CD8-positive, alpha-beta memory T cell (primary cell): Measurements from ENCODE around the gene ZNF189. TPM values are rescaled to one million over a fixed set of nuclear protein-coding genes. Genes with fewer than 3 reads are reported as not detected.
A peak's percentile ranks its signal among the peaks of the same experiment; 100 is the strongest.

Experiments
- CTCF ChIA-PET: fragments of 350-600 bp; sonication (Branson Sonifier 250); formaldehyde crosslinking; loops from one replicate; lab custom pipeline; 2021; ENCODE audit warnings: antibody characterized with exemption; lab: Charles Lee
- POLR2A ChIA-PET: fragments of 350-600 bp; sonication (Branson Sonifier 250); formaldehyde crosslinking; loops from one replicate; lab custom pipeline; 2021; ENCODE audit warnings: antibody characterized with exemption; lab: Charles Lee
- DNase-seq, 5 donors: peaks; one replicate each; pipeline versions ENCODE4 v3.0.0 to v3.0.0-alpha.2; 2020 to 2022; ENCODE audit warnings: mixed read lengths in 1 of 5
- H3K27ac ChIP-seq: one replicate; pipeline ENCODE4 v1.7.0; 2013; ENCODE audit warnings: low read depth, mild to moderate bottlenecking, low read length, moderate library complexity
- H3K27me3 ChIP-seq: 2 replicates; pipeline ENCODE4 v1.7.0; 2013; ENCODE audit warnings: low read length, mild to moderate bottlenecking; ENCODE audit not compliant: insufficient read depth, poor library complexity, severe bottlenecking
- H3K36me3 ChIP-seq: 2 replicates; pipeline ENCODE4 v1.7.0; 2013; ENCODE audit warnings: mild to moderate bottlenecking, low read length, moderate library complexity; ENCODE audit not compliant: insufficient read depth
- H3K4me1 ChIP-seq: 2 replicates; pipeline ENCODE4 v1.7.0; 2013; ENCODE audit warnings: mild to moderate bottlenecking, low read length, moderate library complexity; ENCODE audit not compliant: insufficient read depth
- H3K4me3 ChIP-seq: 2 replicates; pipeline ENCODE4 v1.7.0; 2013; ENCODE audit warnings: mild to moderate bottlenecking, low read length
- H3K9me3 ChIP-seq: 2 replicates; pipeline ENCODE4 v1.7.0; 2013; ENCODE audit warnings: mild to moderate bottlenecking, low read length
- H3K27ac Mint-ChIP-seq, 8 donors: one replicate each; pipeline ENCODE4 v1.8.0; 2020 to 2021; ENCODE audit warnings: mixed read lengths in 8 of 8, mild to moderate bottlenecking in 6 of 8, inconsistent platforms in 3 of 8, moderate library complexity in 3 of 8
- H3K27me3 Mint-ChIP-seq, 2 donors: one replicate each; pipeline ENCODE4 v1.8.0; 2020 to 2021; ENCODE audit warnings: mixed read lengths in 2 of 2, mild to moderate bottlenecking in 1 of 2, moderate library complexity in 1 of 2
- H3K36me3 Mint-ChIP-seq, 3 donors: one replicate each; pipeline ENCODE4 v1.8.0; 2020 to 2021; ENCODE audit warnings: mixed read lengths in 3 of 3, inconsistent platforms in 1 of 3, mild to moderate bottlenecking in 1 of 3
- H3K4me1 Mint-ChIP-seq, 3 donors: one replicate each; pipeline ENCODE4 v1.8.0; 2020 to 2021; ENCODE audit warnings: mixed read lengths in 3 of 3, inconsistent platforms in 1 of 3, mild to moderate bottlenecking in 1 of 3
- H3K4me3 Mint-ChIP-seq, 7 donors: one replicate each; pipeline ENCODE4 v1.8.0; 2020 to 2021; ENCODE audit warnings: mixed read lengths in 7 of 7, mild to moderate bottlenecking in 6 of 7, moderate library complexity in 4 of 7, inconsistent platforms in 2 of 7
- H3K9me3 Mint-ChIP-seq, 5 donors: one replicate each; pipeline ENCODE4 v1.8.0; 2020 to 2022; ENCODE audit warnings: mixed read lengths in 5 of 5, mild to moderate bottlenecking in 3 of 5, moderate library complexity in 2 of 5, inconsistent platforms in 1 of 5
- polyA plus RNA-seq: library from polyadenylated mRNA; unstranded; fragments of 300-500 nt; fragmentation: Illumina TruSeq; gene quantifications from one replicate; pipeline ENCODE4 v1.2.3, GENCODE V29; 2021
- total RNA-seq, 2 experiments: library from RNA; stranded (reverse); gene quantifications; one replicate each; pipeline ENCODE4 v1.2.3, GENCODE V29; 2021

The ZNF189 gene
- total and polyA plus RNA-seq, 3 experiments from 2014 or later: 2.9 to 9.9 (median 9.7) TPM

DNA sequence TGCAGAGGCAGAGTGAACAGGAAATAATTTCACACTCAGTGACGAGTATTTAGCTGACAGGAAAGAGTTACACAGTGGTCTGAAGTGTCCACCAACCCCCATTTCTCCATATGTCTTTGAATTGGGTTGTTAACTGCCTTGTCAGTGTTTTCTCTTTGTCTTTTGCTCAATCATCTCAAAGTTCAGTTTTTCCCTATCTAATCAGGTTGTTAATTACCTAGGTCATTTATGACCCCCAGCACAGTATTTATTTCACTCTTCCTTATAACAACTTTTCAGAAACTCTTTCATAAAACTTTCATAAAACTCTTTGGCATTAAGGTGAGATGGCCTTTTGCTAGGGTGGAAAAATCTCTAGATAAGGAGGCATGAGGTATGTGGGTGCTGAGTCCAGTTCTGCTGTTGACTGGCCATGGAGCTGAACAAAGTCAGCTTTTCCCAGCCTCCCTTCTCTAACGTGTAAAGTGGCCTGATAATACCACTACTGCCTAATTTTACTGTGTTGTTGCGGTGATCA, 42.1 kb downstream of the ZNF189 start:
- no peak overlapping the region for H3K27ac Mint-ChIP-seq
- Histone ChIP-seq H3K36me3 (no peaks in the 10 kb centered on the region), H3K27me3 (no peaks in the 10 kb centered on the region), H3K4me3 (no peak overlapping the region), H3K9me3 (no peaks in the 10 kb centered on the region), H3K4me1 (no peaks in the 10 kb centered on the region), H3K27ac (no peak overlapping the region)
- H3K4me1 Mint-ChIP-seq: no peaks in the 10 kb centered on the region
- H3K9me3 Mint-ChIP-seq: no peaks in the 10 kb centered on the region
- ChIA-PET POLR2A (no interaction called here), CTCF (no interaction called here)
- H3K4me3 Mint-ChIP-seq: no peak overlapping the region
- no peak for DNase-seq
- H3K27me3 Mint-ChIP-seq: peaks cover 25 to 79% of the 10 kb centered on the region in 2 donors
- no peaks in the 10 kb centered on the region for H3K36me3 Mint-ChIP-seq

DNA sequence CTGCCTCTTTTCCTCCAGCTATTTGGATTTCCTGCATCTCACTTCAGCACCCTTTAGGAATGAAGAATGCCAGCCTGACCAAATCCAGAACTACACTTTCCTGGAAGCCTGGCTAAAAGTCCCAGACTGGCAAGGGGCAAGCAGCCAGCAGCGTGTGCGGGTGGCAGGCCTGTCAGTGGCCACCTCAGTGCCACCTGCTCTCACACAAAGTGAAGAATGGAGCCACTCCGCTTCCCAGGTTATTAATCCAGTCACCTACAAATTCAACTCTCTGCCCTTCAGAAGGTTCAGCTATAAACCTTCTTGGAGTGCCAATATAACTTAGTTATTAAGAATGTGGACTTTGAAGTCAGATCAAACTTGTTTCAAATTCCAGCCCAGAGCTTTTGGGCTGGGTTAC, 43.7 kb downstream of the ZNF189 start:
- POLR2A ChIA-PET: no interaction called here

DNA sequence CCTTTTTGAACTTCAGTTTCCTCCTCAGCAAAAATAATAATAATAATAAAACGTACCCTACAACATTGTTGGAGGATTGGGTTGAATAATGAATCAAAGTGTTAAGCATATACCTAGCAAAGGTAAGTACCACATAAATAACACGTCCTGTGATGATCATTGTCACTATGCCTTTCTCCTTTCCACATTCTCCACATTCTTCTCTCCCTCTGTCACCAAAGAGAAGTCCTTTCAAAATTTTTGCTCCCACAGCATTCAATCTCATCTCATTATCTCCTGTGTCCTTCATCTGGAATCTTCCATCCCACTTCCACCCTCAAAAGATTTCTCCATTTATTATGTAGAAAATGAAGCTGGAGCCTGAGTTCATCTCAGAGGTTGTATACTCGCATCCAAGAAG, 44.1 kb downstream of the ZNF189 start:
- Histone ChIP-seq H3K4me1 (no peaks in the 10 kb centered on the region), H3K27ac (no peak overlapping the region), H3K36me3 (no peaks in the 10 kb centered on the region), H3K27me3 (peaks cover 5% of the 10 kb centered on the region), H3K4me3 (no peak overlapping the region), H3K9me3 (no peaks in the 10 kb centered on the region)
- ChIA-PET POLR2A (no interaction called here), CTCF (no interaction called here)
- Mint-ChIP-seq H3K36me3 (no peaks in the 10 kb centered on the region), H3K4me1 (no peaks in the 10 kb centered on the region), H3K27me3 (peaks cover 32 to 78% of the 10 kb centered on the region in 2 donors), H3K9me3 (no peaks in the 10 kb centered on the region), H3K4me3 (no peak overlapping the region), H3K27ac (no peak overlapping the region)
- DNase-seq: no peak

More for the DNA sequence above, 43.7 kb downstream of the ZNF189 start:
- H3K27ac ChIP-seq: no peak overlapping the region
- no peaks in the 10 kb centered on the region for H3K4me1 Mint-ChIP-seq
- CTCF ChIA-PET: no interaction called here
- no peak overlapping the region for H3K27ac Mint-ChIP-seq
- H3K36me3 Mint-ChIP-seq: no peaks in the 10 kb centered on the region
- no peaks in the 10 kb centered on the region for H3K36me3 ChIP-seq
- H3K27me3 Mint-ChIP-seq: peaks cover 32 to 81% of the 10 kb centered on the region in 2 donors
- no peaks in the 10 kb centered on the region for H3K4me1 ChIP-seq
- H3K4me3 Mint-ChIP-seq: no peak overlapping the region
- no peak overlapping the region for H3K4me3 ChIP-seq
- no peak for DNase-seq
- H3K9me3 ChIP-seq: no peaks in the 10 kb centered on the region
- no peaks in the 10 kb centered on the region for H3K9me3 Mint-ChIP-seq
- peaks cover 5% of the 10 kb centered on the region for H3K27me3 ChIP-seq

DNA sequence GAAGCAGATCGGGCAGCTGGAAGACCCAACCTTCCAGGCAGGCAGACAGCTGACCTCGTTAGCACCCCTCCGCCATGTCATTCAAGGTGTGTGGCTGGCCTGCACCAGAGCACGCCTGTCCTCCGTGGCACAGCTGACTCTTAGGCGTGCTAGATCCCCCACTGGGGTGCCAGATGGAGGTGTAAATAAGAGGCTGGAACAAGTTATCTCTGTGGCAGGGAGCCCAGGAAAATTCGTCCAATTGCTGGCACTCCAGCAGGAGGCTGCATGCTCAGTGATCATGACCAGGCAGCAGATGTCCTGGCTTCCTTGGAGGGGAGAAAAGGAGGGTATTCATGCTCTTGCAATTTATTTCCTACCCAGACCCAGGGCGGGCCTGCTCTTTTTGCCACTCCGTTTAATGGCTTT, 44.7 kb downstream of the ZNF189 start:
- ChIA-PET CTCF (no interaction called here), POLR2A (no interaction called here)
- Mint-ChIP-seq H3K4me1 (peaks cover 0 to under 1% (median under 1%) of the 10 kb centered on the region in 3 donors), H3K4me3 (no peak overlapping the region), H3K27me3 (peaks cover 35 to 78% of the 10 kb centered on the region in 2 donors), H3K9me3 (no peaks in the 10 kb centered on the region), H3K36me3 (no peaks in the 10 kb centered on the region), H3K27ac (no peak overlapping the region)
- DNase-seq: no peak
- no peaks in the 10 kb centered on the region for H3K9me3 ChIP-seq
- H3K4me1 ChIP-seq: no peaks in the 10 kb centered on the region
- H3K27me3 ChIP-seq: peaks cover 5% of the 10 kb centered on the region
- no peak overlapping the region for H3K27ac ChIP-seq
- no peak overlapping the region for H3K4me3 ChIP-seq
- H3K36me3 ChIP-seq: no peaks in the 10 kb centered on the region

DNA sequence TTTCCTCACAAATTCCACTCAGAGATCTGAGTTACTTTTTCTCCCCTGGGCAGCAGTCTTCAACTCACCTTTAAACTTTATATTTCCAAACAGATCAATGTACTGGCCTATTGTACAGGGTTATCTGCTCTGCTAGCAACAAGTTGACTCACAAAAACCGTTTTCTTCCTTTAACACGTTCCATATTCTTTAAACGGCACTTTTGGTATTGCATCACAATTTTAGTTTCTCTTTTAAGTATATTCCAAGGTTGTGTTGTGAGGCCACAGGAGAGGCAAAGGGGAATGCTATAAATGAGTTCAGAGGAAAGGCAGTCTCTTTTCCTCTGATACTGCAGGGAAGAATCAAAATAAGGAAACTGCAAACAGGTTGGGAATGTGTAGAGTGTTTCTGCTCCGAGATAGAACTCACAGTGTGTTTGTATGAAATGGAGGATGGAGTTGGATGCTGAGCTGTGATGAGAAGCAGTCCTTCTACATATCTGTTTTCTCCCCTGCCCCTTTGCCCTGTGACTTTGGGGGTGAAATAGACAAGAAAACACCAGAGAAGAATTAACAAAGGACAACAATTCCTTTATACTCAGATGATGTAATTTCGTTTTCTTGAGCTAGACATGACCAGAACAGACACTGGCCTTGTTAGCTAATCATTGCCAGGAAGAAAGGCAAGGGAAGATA, 46.8 kb downstream of the ZNF189 start:
- Mint-ChIP-seq H3K27me3 (peaks cover 42 to 73% of the 10 kb centered on the region in 2 donors), H3K27ac (no peak overlapping the region), H3K9me3 (no peaks in the 10 kb centered on the region), H3K4me3 (no peak overlapping the region), H3K36me3 (no peaks in the 10 kb centered on the region), H3K4me1 (peaks cover 5 to 10% (median 10%) of the 10 kb centered on the region in 3 donors)
- ChIA-PET CTCF (no interaction called here), POLR2A (no interaction called here)
- H3K4me3 ChIP-seq: no peak overlapping the region
- H3K4me1 ChIP-seq: no peaks in the 10 kb centered on the region
- no peaks in the 10 kb centered on the region for H3K36me3 ChIP-seq
- H3K27ac ChIP-seq: no peak overlapping the region
- H3K27me3 ChIP-seq: peaks cover 5% of the 10 kb centered on the region
- no peaks in the 10 kb centered on the region for H3K9me3 ChIP-seq
- no peak for DNase-seq

DNA sequence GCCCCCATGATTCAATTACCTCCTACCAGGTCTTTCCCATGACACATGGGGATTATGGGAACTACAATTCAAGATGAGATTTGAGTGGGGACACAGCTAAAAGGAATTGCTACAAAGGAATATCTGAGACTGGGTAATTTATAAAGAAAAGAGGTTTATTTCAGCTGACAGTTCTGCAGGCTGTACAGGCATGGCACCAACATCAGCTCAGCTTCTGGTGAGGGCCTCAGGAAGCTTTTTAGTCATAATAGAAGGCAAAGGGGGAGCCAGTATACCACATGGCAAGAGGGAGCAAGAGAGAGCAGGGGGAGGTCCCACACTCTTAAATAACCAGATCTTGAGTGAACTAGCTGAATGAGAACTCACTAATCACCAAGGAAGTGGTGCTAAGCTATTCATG, 48.1 kb downstream of the ZNF189 start:
- H3K36me3 ChIP-seq: no peaks in the 10 kb centered on the region
- H3K9me3 Mint-ChIP-seq: peaks cover 0 to 3% (median 0%) of the 10 kb centered on the region in 5 donors
- no peak overlapping the region for H3K27ac ChIP-seq
- peaks cover 5 to 10% (median 10%) of the 10 kb centered on the region in 3 donors for H3K4me1 Mint-ChIP-seq
- no peaks in the 10 kb centered on the region for H3K4me1 ChIP-seq
- DNase-seq: no peak
- ChIA-PET CTCF (no interaction called here), POLR2A (no interaction called here)
- H3K36me3 Mint-ChIP-seq: no peaks in the 10 kb centered on the region
- peaks cover 37 to 72% of the 10 kb centered on the region in 2 donors for H3K27me3 Mint-ChIP-seq
- no peak overlapping the region for H3K4me3 ChIP-seq
- no peak overlapping the region for H3K27ac Mint-ChIP-seq
- peaks cover 5% of the 10 kb centered on the region for H3K27me3 ChIP-seq
- no peaks in the 10 kb centered on the region for H3K9me3 ChIP-seq
- H3K4me3 Mint-ChIP-seq: no peak overlapping the region

DNA sequence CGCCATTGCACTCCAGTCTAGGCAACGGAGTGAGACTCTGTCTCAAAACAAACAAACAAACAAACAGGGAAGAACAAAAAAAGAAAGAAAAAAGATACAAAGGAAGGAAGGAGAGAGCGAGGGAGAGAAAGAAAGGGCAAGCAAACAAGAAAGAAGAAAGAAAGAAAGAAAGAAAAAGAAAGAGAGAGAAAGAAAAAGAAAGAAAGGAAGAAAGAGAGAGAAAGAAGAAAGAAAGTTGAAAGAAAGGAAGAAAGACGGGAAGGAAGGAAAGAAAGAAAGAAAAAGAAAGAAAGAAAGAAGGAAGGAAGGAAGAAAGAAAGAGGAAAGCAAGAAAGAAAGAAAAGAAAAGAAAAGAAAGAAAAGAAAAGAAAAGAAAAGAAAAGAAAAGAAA, 50.0 kb downstream of the ZNF189 start:
- Histone ChIP-seq H3K27ac (no peak overlapping the region), H3K4me1 (no peaks in the 10 kb centered on the region), H3K27me3 (peaks cover 5% of the 10 kb centered on the region), H3K36me3 (no peaks in the 10 kb centered on the region), H3K9me3 (no peaks in the 10 kb centered on the region), H3K4me3 (no peak overlapping the region)
- peaks cover 39 to 79% of the 10 kb centered on the region in 2 donors for H3K27me3 Mint-ChIP-seq
- ChIA-PET CTCF (interaction anchor here (1.3 kb wide), 1 partner anchor 10 kb away, joined by 4 read pairs; no protein-coding TSS in a partner anchor), POLR2A (no interaction called here)
- peak overlapping the region in 6 of 7 donors; percentile 31 to 73 (median 62) for H3K4me3 Mint-ChIP-seq
- H3K36me3 Mint-ChIP-seq: no peaks in the 10 kb centered on the region
- no peak for DNase-seq
- peaks cover 0 to 11% (median 5%) of the 10 kb centered on the region in 5 donors for H3K9me3 Mint-ChIP-seq
- H3K27ac Mint-ChIP-seq: no peak overlapping the region
- H3K4me1 Mint-ChIP-seq: peaks cover 5 to 10% (median 10%) of the 10 kb centered on the region in 3 donors

DNA sequence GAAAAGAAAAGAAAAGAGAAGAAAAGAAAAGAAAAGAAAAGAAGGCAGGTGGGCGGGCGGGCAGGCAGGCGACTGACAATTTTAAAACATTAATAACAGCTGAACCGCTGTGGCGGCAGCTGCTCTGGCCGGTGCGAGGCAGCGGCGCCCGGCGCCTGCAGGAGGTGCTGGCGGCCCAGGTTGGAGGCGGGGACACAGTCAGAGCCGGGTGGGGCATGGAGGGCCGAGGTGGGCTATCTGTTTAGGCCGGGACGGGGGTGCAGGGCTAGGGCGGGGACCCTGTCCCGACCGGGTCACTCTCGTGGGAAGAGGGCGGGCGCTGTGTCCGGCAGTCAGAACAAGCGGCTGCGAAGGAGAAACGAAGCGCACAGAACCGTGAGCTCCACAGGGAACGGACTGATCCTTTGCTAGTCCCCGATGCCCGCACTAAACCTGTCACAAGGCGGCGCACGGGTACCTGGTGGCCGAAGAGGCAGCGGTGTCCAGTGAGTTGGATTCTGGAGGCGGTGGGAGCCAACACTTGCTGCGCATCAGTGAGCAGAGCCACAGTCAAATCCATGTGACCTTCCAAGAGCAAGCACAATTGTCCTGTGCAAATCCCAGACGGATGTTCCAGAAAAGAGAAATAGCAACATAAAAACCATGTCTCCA, 50.5 kb downstream of the ZNF189 start:
- CTCF ChIA-PET: interaction anchor here (1.3 kb wide), 1 partner anchor 10 kb away, joined by 4 read pairs; no protein-coding TSS in a partner anchor
- H3K4me3 Mint-ChIP-seq: peak overlapping the region in 6 of 7 donors; percentile 31 to 73 (median 68)
- H3K27me3 ChIP-seq: peaks cover 5% of the 10 kb centered on the region
- H3K27ac Mint-ChIP-seq: no peak overlapping the region
- no peaks in the 10 kb centered on the region for H3K36me3 Mint-ChIP-seq
- H3K4me1 Mint-ChIP-seq: peaks cover 5 to 10% (median 10%) of the 10 kb centered on the region in 3 donors
- peaks cover 39 to 78% of the 10 kb centered on the region in 2 donors for H3K27me3 Mint-ChIP-seq
- no peak overlapping the region for H3K27ac ChIP-seq
- H3K4me3 ChIP-seq: no peak overlapping the region
- H3K36me3 ChIP-seq: no peaks in the 10 kb centered on the region
- peaks cover 0 to 11% (median 5%) of the 10 kb centered on the region in 5 donors for H3K9me3 Mint-ChIP-seq
- H3K4me1 ChIP-seq: no peaks in the 10 kb centered on the region
- H3K9me3 ChIP-seq: no peaks in the 10 kb centered on the region
- POLR2A ChIA-PET: no interaction called here
- DNase-seq: peak; percentile 4 to 60 (median 19)
